HAP-1 (cell line): ENCODE measurements around the gene PPDPF.
"Not testable (repeated sequence)": the region's sequence is repeated elsewhere in the genome, so short reads cannot be mapped to it uniquely, and the experiment has no call there.

Experiments
- DNase-seq, 2 experiments: peaks; one replicate each; pipeline ENCODE4 v3.0.0-alpha.2; 2016 to 2020; ENCODE audit warnings: low spot score in 2 of 2
- H3K27me3 ChIP-seq: fragments of 250-450 bp; sonication (Bioruptor Pico); 2 replicates; pipeline ENCODE4 v1.5.1; 2020; ENCODE audit warnings: low read depth, mild to moderate bottlenecking, moderate library complexity
- H3K36me3 ChIP-seq: fragments of 250-450 bp; sonication (Bioruptor Pico); replicated peaks from 2 replicates; pipeline ENCODE4 v1.5.1; 2020; ENCODE audit warnings: mild to moderate bottlenecking
- H3K4me1 ChIP-seq: fragments of 250-450 bp; sonication (Bioruptor Pico); 2 replicates; pipeline ENCODE4 v1.5.1; 2020; ENCODE audit warnings: mild to moderate bottlenecking
- H3K4me3 ChIP-seq: fragments of 250-450 bp; sonication (Bioruptor Pico); 2 replicates; pipeline ENCODE4 v1.5.1; 2020; ENCODE audit warnings: mild to moderate bottlenecking, moderate library complexity
- H3K9me3 ChIP-seq: fragments of 250-450 bp; sonication (Bioruptor Pico); 2 replicates; pipeline ENCODE4 v1.5.1; 2020; ENCODE audit warnings: mild to moderate bottlenecking, moderate library complexity
- in situ Hi-C: fragments of 300-500 bp; cut with MboI; formaldehyde crosslinking; loops from 3 replicates; pipeline ENCODE4 v1.14.3; 2020; ENCODE audit warnings: low sequenced_read_pairs, inconsistent platforms, mixed read lengths

Gene PPDPF

GRCh38 chr20:63564036-63564810 is 43.7 kb downstream of the PPDPF start:
- Histone ChIP-seq H3K4me1 (no peaks in the 10 kb centered on the region), H3K9me3 (no peaks in the 10 kb centered on the region), H3K36me3 (no peaks in the 10 kb centered on the region), H3K27me3 (no peaks in the 10 kb centered on the region), H3K4me3 (no peak overlapping the region)
- in situ Hi-C loops, result no loop called here
- no peak for DNase-seq

GRCh38 chr20:63565021-63565698 is 44.6 kb downstream of the PPDPF start:
- in situ Hi-C loops, result no loop called here
- Histone ChIP-seq H3K36me3 (no peaks in the 10 kb centered on the region), H3K27me3 (no peaks in the 10 kb centered on the region), H3K4me3 (no peak overlapping the region), H3K9me3 (no peaks in the 10 kb centered on the region), H3K4me1 (no peaks in the 10 kb centered on the region)
- DNase-seq, result no peak

GRCh38 chr20:63565699-63566335 is 45.3 kb downstream of the PPDPF start:
- Histone ChIP-seq H3K9me3 (no peaks in the 10 kb centered on the region), H3K36me3 (no peaks in the 10 kb centered on the region), H3K4me1 (no peaks in the 10 kb centered on the region), H3K27me3 (no peaks in the 10 kb centered on the region), H3K4me3 (no peak overlapping the region)
- in situ Hi-C loops, result no loop called here
- DNase-seq, result no peak

- no peak overlapping the region for H3K4me3 ChIP-seq
- DNase-seq, result no peak
- H3K36me3 ChIP-seq, result no peaks in the 10 kb centered on the region
- H3K27me3 ChIP-seq, result no peaks in the 10 kb centered on the region
- H3K9me3 ChIP-seq, result no peaks in the 10 kb centered on the region
- H3K4me1 ChIP-seq, result no peaks in the 10 kb centered on the region
- in situ Hi-C loops, result no loop called here
Measured at GRCh38 chr20:63566395-63567135, 46.0 kb downstream of the PPDPF start.

- no peak overlapping the region for H3K4me3 ChIP-seq
- H3K4me1 ChIP-seq, result no peaks in the 10 kb centered on the region
- no peaks in the 10 kb centered on the region for H3K36me3 ChIP-seq
- no peaks in the 10 kb centered on the region for H3K9me3 ChIP-seq
- in situ Hi-C loops, result no loop called here
- H3K27me3 ChIP-seq, result no peaks in the 10 kb centered on the region
- DNase-seq, result no peak
Measured at GRCh38 chr20:63567136-63567385, 46.5 kb downstream of the PPDPF start.

- H3K4me3 ChIP-seq, result no peak overlapping the region
- no peak for DNase-seq
- in situ Hi-C loops, result no loop called here
Measured at GRCh38 chr20:63567386-63568169, 47.0 kb downstream of the PPDPF start.

GRCh38 chr20:63568170-63568981 is 47.8 kb downstream of the PPDPF start:
- no peak for DNase-seq
- Histone ChIP-seq H3K9me3 (no peaks in the 10 kb centered on the region), H3K27me3 (no peaks in the 10 kb centered on the region), H3K4me3 (no peak overlapping the region), H3K4me1 (no peaks in the 10 kb centered on the region), H3K36me3 (no peaks in the 10 kb centered on the region)
- in situ Hi-C loops, result no loop called here

More at GRCh38 chr20:63567386-63568169, 47.0 kb downstream of the PPDPF start:
- H3K9me3 ChIP-seq, result no peaks in the 10 kb centered on the region
- H3K27me3 ChIP-seq, result no peaks in the 10 kb centered on the region
- H3K4me1 ChIP-seq, result no peaks in the 10 kb centered on the region
- no peaks in the 10 kb centered on the region for H3K36me3 ChIP-seq

GRCh38 chr20:63568986-63569949 is 48.7 kb downstream of the PPDPF start:
- in situ Hi-C loops, result no loop called here
- no peak for DNase-seq
- Histone ChIP-seq H3K36me3 (no peaks in the 10 kb centered on the region), H3K27me3 (no peaks in the 10 kb centered on the region), H3K4me3 (no peak overlapping the region), H3K4me1 (peaks cover under 1% of the 10 kb centered on the region; the same call in 1 of the 2 replicates), H3K9me3 (no peaks in the 10 kb centered on the region)

GRCh38 chr20:63570281-63571086 is 49.9 kb downstream of the PPDPF start:
- in situ Hi-C loops, result no loop called here
- no peaks in the 10 kb centered on the region for H3K36me3 ChIP-seq

GRCh38 chr20:63571087-63571478 is 50.5 kb downstream of the PPDPF start:
- in situ Hi-C loops, DNase-seq, H3K4me3 ChIP-seq, H3K36me3 ChIP-seq, H3K9me3 ChIP-seq, H3K4me1 ChIP-seq, H3K27me3 ChIP-seq: not testable (repeated sequence)

More at GRCh38 chr20:63570281-63571086, 49.9 kb downstream of the PPDPF start:
- no peaks in the 10 kb centered on the region for H3K9me3 ChIP-seq
- no peak overlapping the region for H3K4me3 ChIP-seq
- no peaks in the 10 kb centered on the region for H3K27me3 ChIP-seq
- H3K4me1 ChIP-seq, result peaks cover 3% of the 10 kb centered on the region; the same call in 1 of the 2 replicates
- DNase-seq, result no peak
